Measurements from ENCODE around the gene NCEH1. TPM values are rescaled to one million over a fixed set of nuclear protein-coding genes. Genes with fewer than 3 reads are reported as not detected.

NCEH1 gene
- total and polyA plus RNA-seq, 2 of the 13 experiments (the other 11 are each of a cell fraction or from before 2014, with no cell fraction given): 12.9 to 21.4 TPM

GRCh38 chr3:172750368-172751174 is 39.7 kb upstream of the NCEH1 start, which contains the start of gene ECT2 (continued):
- TF ChIP-seq KMT2B (CRISPR knock-in tag; IDR thresholded peaks at IDR 0.05) (peak; percentile 73; the same call in 1 of the 2 replicates), ZNF790 (CRISPR knock-in tag; IDR thresholded peaks at IDR 0.05; ENCODE audit: borderline replicate concordance) (no peak), ZNF296 (CRISPR knock-in tag; conservative IDR thresholded peaks at IDR 0.05) (no peak), MEIS1 (CRISPR knock-in tag; IDR thresholded peaks at IDR 0.05; ENCODE audit: borderline replicate concordance) (no peak), SNAPC2 (CRISPR knock-in tag; IDR thresholded peaks at IDR 0.05) (peak; percentile 35; the same call in 1 of the 2 replicates), RBFOX2 (IDR thresholded peaks at IDR 0.05; ENCODE audit: low read depth, low read length) (peak; percentile 56; the same call in 1 of the 2 replicates), MXD4 (CRISPR knock-in tag; IDR thresholded peaks at IDR 0.05) (0 out of 2 replicates have a peak, but pooled peaks have one; percentile 56), GABPA (IDR thresholded peaks at IDR 0.05; ENCODE audit: low read depth, low read length) (no peak), GABPA (CRISPR knock-in tag; IDR thresholded peaks at IDR 0.05; ENCODE audit: low read depth) (peak; percentile 54; the same call in 1 of the 2 replicates), IRX3 (CRISPR knock-in tag; IDR thresholded peaks at IDR 0.05; ENCODE audit: borderline replicate concordance, low read depth) (no peak), RFXAP (CRISPR knock-in tag; IDR thresholded peaks at IDR 0.05; ENCODE audit: borderline replicate concordance) (peak; percentile 70; the same call in 1 of the 2 replicates), MXD1 (CRISPR knock-in tag; IDR thresholded peaks at IDR 0.05) (peak; percentile 52; the same call in 1 of the 2 replicates), POGK (CRISPR knock-in tag; conservative IDR thresholded peaks at IDR 0.05) (no peak; the same call in 1 of the 2 replicates), GATAD2A (CRISPR knock-in tag; IDR thresholded peaks at IDR 0.05) (peak; percentile 64), STAT5B (CRISPR knock-in tag; IDR thresholded peaks at IDR 0.05) (no peak), ZNF556 (CRISPR knock-in tag; IDR thresholded peaks at IDR 0.05; ENCODE audit: borderline replicate concordance) (no peak), IRF9 (CRISPR knock-in tag; IDR thresholded peaks at IDR 0.05; ENCODE audit: borderline replicate concordance) (peak; percentile 51; the same call in 1 of the 2 replicates), ZBTB38 (CRISPR knock-in tag; IDR thresholded peaks at IDR 0.05) (no peak), ZKSCAN1 (IDR thresholded peaks at IDR 0.05; ENCODE audit: low read length) (no peak), NAIF1 (CRISPR knock-in tag; IDR thresholded peaks at IDR 0.05; ENCODE audit: borderline replicate concordance) (peak; percentile 56; the same call in 1 of the 2 replicates), PREB (CRISPR knock-in tag; IDR thresholded peaks at IDR 0.05) (no peak), ZSCAN21 (CRISPR knock-in tag; IDR thresholded peaks at IDR 0.05; ENCODE audit: borderline replicate concordance) (no peak), HMG20A (CRISPR knock-in tag; IDR thresholded peaks at IDR 0.05; ENCODE audit: borderline replicate concordance) (peak; percentile 43; the same call in 1 of the 2 replicates), ZNF577 (CRISPR knock-in tag; IDR thresholded peaks at IDR 0.05; ENCODE audit: borderline replicate concordance, low read depth) (no peak), ZFX (CRISPR knock-in tag; IDR thresholded peaks at IDR 0.05; ENCODE audit: low read depth) (peak; percentile 35; the same call in 1 of the 2 replicates)
